Nephron progenitor cell (in vitro differentiated cells): ENCODE data around the gene ACAA2.

Experiments used
- DNase-seq: peaks from one replicate; pipeline ENCODE4 v3.0.0; 2021
- H3K27ac Mint-ChIP-seq: 2 replicates; pipeline ENCODE4 v1.8.0; 2021; ENCODE audit warnings: mild to moderate bottlenecking, moderate library complexity, mixed read lengths
- H3K27me3 Mint-ChIP-seq: 2 replicates; pipeline ENCODE4 v1.8.0; 2021; ENCODE audit warnings: mild to moderate bottlenecking, low read depth, mixed read lengths; ENCODE audit not compliant: poor library complexity
- H3K36me3 Mint-ChIP-seq: 2 replicates; pipeline ENCODE4 v1.8.0; 2021; ENCODE audit warnings: low read depth, mixed read lengths
- H3K4me1 Mint-ChIP-seq: 2 replicates; pipeline ENCODE4 v1.8.0; 2021; ENCODE audit warnings: mixed read lengths
- H3K4me3 Mint-ChIP-seq: 2 replicates; pipeline ENCODE4 v1.8.0; 2021; ENCODE audit warnings: mild to moderate bottlenecking, moderate library complexity, mixed read lengths
- H3K9me3 Mint-ChIP-seq: 2 replicates; pipeline ENCODE4 v1.8.0; 2021; ENCODE audit warnings: mild to moderate bottlenecking, moderate library complexity, mixed read lengths
- TF ChIP-seq, protein P1 (sequence below): fragments of 200-600 bp; sonication (generic); IDR thresholded peaks from 2 replicates; pipeline ENCODE4 v1.5.0; 2021; ENCODE audit warnings: antibody characterized with exemption

ACAA2 gene

GRCh38 chr18:49745045-49746014 lies 68.0 kb downstream of the ACAA2 start:
- Mint-ChIP-seq H3K9me3 (no peaks in the 10 kb centered on the region), H3K27ac (no peak overlapping the region), H3K27me3 (no peaks in the 10 kb centered on the region), H3K4me3 (no peak overlapping the region), H3K4me1 (peaks cover 6% of the 10 kb centered on the region), H3K36me3 (no peaks in the 10 kb centered on the region)
- no peak for DNase-seq
- TF ChIP-seq, protein P1, sequence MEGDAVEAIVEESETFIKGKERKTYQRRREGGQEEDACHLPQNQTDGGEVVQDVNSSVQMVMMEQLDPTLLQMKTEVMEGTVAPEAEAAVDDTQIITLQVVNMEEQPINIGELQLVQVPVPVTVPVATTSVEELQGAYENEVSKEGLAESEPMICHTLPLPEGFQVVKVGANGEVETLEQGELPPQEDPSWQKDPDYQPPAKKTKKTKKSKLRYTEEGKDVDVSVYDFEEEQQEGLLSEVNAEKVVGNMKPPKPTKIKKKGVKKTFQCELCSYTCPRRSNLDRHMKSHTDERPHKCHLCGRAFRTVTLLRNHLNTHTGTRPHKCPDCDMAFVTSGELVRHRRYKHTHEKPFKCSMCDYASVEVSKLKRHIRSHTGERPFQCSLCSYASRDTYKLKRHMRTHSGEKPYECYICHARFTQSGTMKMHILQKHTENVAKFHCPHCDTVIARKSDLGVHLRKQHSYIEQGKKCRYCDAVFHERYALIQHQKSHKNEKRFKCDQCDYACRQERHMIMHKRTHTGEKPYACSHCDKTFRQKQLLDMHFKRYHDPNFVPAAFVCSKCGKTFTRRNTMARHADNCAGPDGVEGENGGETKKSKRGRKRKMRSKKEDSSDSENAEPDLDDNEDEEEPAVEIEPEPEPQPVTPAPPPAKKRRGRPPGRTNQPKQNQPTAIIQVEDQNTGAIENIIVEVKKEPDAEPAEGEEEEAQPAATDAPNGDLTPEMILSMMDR = no peak

DNA sequence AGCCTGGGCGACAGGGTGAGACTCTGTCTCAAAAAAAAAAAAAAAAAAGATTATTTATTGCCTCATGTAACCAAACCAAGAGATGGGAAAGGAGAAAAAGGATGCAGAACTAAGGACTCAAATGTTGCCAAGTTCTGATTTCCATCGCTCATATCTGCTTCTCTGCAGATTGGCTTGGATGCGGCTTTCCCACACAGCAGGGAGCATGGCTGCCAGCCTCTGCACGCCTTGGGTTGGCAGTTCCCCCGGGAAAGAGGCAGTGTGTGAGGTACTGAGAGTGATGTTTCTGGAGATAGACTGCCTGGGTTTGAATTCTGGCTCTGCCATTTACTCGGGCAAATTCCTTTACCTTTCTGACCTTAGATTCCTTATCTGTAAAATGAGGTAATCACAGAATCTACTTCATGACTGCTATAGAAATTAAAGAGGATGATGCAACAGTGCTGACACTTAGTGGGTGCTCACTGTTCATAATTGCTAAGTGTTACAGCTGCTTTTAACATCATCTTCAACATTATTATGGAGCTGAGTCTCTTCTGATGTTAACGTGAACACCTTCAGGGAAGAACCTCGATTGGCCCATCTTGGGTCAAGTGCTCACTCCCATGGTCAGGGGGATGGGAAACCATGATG lies 68.8 kb downstream of the ACAA2 start:
- DNase-seq = no peak
- Mint-ChIP-seq H3K36me3 (no peaks in the 10 kb centered on the region), H3K27ac (no peak overlapping the region), H3K4me1 (peaks cover 6% of the 10 kb centered on the region), H3K4me3 (no peak overlapping the region), H3K27me3 (no peaks in the 10 kb centered on the region), H3K9me3 (no peaks in the 10 kb centered on the region)
- TF ChIP-seq, protein P1 = no peak

DNA sequence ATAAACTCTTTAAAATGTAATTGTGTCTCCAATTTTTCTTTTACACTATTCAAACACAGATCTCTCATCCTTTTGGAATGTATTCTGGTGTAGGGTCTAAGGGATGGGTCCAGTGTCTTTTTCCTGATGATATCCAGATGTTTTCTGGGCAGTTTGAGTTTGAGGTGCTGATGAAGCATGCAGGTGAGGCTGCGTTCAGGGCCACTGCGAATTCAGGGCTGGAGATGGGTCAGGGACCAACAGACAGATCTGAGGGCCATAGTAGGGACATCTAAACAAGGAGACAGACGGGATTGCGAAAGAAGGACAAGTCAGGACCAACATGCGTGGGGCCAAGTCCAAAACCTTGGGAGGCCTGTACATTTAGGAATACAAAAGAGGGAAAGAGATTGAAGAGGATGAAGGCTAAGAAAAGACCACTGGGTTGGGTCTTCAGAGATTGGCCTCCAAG lies 70.2 kb downstream of the ACAA2 start:
- Mint-ChIP-seq H3K4me3 (no peak overlapping the region), H3K4me1 (peaks cover 16% of the 10 kb centered on the region), H3K27me3 (no peaks in the 10 kb centered on the region), H3K27ac (no peak overlapping the region), H3K36me3 (no peaks in the 10 kb centered on the region), H3K9me3 (no peaks in the 10 kb centered on the region)
- TF ChIP-seq, protein P1 = no peak
- no peak for DNase-seq

DNA sequence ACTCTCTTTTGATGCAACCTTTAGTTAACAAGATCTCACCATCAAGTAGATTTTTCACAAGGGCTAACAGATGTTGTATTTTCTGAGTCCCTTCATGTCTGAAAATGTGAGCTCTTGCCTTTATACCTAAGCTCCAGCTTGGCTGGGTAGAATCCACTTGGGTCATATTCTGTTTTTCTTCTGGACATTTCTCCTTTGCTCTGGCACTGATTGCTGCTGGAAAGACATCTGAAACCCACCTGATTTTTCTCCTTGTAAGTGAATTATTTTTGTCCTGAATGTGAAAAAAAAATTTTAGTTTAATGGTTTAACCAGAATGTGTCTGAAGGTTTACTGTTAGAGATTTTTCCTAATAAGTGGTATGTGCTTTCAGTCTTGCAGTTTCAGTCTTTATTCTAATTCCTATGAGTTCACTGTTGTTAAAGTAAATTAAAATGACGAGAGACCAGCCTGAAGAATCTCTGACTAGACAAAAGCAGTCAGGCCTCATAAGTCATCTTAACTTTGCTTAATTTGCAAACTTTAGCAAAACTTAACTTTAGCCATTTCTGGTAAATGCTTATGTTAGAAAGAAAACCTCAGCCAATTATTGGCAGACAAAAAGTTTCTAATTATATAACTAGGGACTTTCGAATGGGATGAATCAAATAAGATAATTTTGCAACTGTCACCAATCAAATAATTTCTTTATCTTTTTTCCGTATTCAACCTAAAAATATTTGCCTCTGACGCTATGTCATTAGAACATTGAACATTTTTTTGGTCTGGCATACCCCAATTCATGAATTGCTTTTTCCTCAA lies 70.8 kb downstream of the ACAA2 start:
- no peaks in the 10 kb centered on the region for H3K36me3 Mint-ChIP-seq
- H3K27me3 Mint-ChIP-seq = no peaks in the 10 kb centered on the region
- H3K9me3 Mint-ChIP-seq = no peaks in the 10 kb centered on the region
- no peak overlapping the region for H3K4me3 Mint-ChIP-seq
- peaks cover 11% of the 10 kb centered on the region for H3K4me1 Mint-ChIP-seq
- H3K27ac Mint-ChIP-seq = no peak overlapping the region
- TF ChIP-seq, protein P1 = no peak
- DNase-seq = no peak

GRCh38 chr18:49739275-49739674 lies 74.1 kb downstream of the ACAA2 start:
- TF ChIP-seq, protein P1 = no peak
- Mint-ChIP-seq H3K36me3 (no peaks in the 10 kb centered on the region), H3K27me3 (no peaks in the 10 kb centered on the region), H3K27ac (no peak overlapping the region), H3K4me3 (no peak overlapping the region), H3K9me3 (peaks cover 3% of the 10 kb centered on the region), H3K4me1 (peaks cover 17% of the 10 kb centered on the region)
- no peak for DNase-seq
